Measurements from ENCODE around the gene INHBB.

INHBB gene

GRCh38 chr2:120400551-120400950 is 54.6 kb downstream of the INHBB start:
- DNase-seq: no peak
- Histone ChIP-seq H3K79me2 (ENCODE audit: low read length) (no peaks in the 10 kb centered on the region), H4K20me1 (ENCODE audit: insufficient read depth, low read length) (no peaks in the 10 kb centered on the region), H3K36me3 (replicated peaks; ENCODE audit: insufficient read depth, low read length) (no peaks in the 10 kb centered on the region), H3K9me2 (replicated peaks; ENCODE audit: insufficient read depth, low read length) (no peaks in the 10 kb centered on the region), H3K4me2 (ENCODE audit: low read depth, low read length) (no peak overlapping the region), H2AFZ (ENCODE audit: low read length) (no peak overlapping the region), H3F3A (ENCODE audit: insufficient read depth, low read length) (no peaks in the 10 kb centered on the region), H3K4me3 (ENCODE audit: low read length) (no peak overlapping the region), H3K27me3 (replicated peaks; ENCODE audit: insufficient read depth, low read length) (peaks cover 16% of the 10 kb centered on the region; the same call in 1 of the 2 replicates), H3K4me1 (ENCODE audit: low read length) (no peaks in the 10 kb centered on the region), H3K9me3 (replicated peaks; ENCODE audit: insufficient read depth, low read length) (no peaks in the 10 kb centered on the region), H3K27ac (ENCODE audit: low read length) (no peak overlapping the region), H3K9ac (ENCODE audit: low read length) (no peak overlapping the region)
- TF ChIP-seq EZH2phosphoT487 (IDR thresholded peaks at IDR 0.05; ENCODE audit: low read length) (no peak), EZH2 (optimal IDR thresholded peaks at IDR 0.05; ENCODE audit: low read depth, low read length) (no peak)
- TF ChIP-seq, protein P1, sequence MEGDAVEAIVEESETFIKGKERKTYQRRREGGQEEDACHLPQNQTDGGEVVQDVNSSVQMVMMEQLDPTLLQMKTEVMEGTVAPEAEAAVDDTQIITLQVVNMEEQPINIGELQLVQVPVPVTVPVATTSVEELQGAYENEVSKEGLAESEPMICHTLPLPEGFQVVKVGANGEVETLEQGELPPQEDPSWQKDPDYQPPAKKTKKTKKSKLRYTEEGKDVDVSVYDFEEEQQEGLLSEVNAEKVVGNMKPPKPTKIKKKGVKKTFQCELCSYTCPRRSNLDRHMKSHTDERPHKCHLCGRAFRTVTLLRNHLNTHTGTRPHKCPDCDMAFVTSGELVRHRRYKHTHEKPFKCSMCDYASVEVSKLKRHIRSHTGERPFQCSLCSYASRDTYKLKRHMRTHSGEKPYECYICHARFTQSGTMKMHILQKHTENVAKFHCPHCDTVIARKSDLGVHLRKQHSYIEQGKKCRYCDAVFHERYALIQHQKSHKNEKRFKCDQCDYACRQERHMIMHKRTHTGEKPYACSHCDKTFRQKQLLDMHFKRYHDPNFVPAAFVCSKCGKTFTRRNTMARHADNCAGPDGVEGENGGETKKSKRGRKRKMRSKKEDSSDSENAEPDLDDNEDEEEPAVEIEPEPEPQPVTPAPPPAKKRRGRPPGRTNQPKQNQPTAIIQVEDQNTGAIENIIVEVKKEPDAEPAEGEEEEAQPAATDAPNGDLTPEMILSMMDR (IDR thresholded peaks at IDR 0.05; ENCODE audit: low read length): no peak
